HuH-7.5 (cell line): ENCODE data around the gene CPNE9.
"Not testable (repeated sequence)": the region's sequence is repeated elsewhere in the genome, so short reads cannot be mapped to it uniquely, and the experiment has no call there.

Source experiments
- DNase-seq: peaks from one replicate; pipeline ENCODE4 v3.0.0; 2011; ENCODE audit warnings: low spot score

The CPNE9 gene

GRCh38 chr3:9746330-9746729 lies 42.7 kb downstream of the CPNE9 start:
- no peak for DNase-seq

DNA sequence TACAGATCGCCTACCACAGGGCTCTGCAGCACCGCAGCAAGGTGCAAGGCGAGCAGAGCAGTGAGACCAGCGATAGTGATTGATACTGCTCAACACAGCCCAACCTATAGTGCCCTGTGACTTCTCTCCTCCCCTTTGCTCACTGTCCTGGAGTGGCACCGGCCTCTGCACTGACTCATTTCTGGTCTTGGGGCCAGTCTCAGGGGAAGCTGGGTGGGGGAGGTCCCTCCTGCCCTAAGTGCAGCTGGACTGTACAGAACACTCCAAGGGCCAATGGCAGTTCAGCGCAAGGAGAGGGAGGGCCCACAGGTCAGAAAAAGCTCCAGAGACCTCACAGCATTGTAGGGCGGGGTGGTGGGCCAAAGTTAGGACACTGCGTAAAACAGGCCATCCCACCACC lies 43.6 kb downstream of the CPNE9 start:
- no peak for DNase-seq

DNA sequence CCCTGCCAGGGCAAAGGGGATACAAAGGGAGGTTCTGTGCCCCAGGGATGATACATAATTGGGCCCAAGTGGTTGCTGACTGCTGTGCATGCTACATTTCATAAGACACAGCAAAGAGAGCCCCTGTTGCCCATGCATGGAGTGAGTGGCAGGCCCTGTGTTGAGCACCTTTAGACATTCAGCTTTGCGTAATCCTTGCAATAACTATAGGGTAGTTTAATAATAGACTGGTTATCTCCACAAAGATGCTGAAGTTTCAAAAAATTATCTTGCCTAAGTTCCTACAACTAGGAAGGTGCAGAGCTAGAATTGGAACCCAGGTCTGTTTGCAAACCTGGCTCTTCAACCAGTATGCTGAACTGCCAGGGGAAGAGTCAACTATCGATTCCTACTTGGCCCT lies 44.4 kb downstream of the CPNE9 start:
- no peak for DNase-seq

DNA sequence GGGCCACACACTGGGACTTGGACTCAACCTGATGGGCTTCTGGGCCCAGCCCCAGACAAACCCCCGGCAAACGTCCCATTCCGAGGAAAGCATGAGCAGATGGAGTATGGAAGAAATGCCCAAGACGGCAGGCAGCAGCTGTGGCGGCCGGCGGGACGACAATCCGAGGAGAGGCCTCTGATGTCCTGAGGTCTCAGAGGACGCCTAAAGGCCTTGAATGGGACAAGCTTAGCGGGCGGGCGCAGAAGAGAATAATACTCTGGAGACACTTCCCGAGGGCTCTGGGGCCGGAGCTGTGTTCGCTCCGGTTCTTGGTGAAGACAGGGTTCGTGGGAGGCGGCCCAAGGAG lies 45.6 kb downstream of the CPNE9 start:
- no peak for DNase-seq

DNA sequence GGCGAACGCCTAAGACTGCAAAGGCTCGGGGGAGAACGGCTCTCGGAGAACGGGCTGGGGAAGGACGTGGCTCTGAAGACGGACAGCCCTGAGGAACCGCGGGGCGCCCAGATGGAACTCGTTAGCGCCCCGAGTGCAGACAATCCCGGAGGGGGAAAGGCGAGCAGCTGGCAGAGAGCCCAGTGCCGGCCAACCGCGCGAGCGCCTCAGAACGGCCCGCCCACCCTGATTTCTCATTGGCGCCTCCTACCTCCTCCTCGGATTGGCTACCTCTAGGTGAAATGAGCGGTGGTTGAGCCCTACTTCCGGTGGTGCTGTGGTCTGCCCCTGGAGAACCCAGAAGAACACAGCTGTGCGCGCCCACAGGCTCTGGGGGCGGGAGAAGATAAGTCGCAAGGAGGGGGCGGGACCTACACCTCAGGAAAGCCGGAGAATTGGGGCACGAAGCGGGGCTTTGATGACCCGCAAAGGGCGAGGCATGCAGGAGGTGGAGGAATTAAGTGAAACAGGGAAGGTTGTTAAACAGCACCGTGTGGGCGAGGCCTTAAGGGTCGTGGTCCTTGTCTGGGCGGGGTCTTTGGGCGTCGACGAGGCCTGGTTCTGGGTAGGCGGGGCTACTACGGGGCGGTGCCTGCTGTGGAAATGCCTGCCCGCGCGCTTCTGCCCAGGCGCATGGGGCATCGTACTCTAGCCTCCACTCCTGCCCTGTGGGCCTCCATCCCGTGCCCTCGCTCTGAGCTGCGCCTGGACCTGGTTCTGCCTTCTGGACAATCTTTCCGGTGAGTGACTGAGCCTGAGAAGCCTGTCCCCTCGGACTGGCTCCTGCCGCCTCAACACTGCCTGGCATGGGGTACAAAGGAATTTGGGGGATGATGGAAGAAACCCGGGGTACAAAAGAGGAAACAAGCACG lies 46.3 kb downstream of the CPNE9 start, which contains the start of gene OGG1:
Gene OGG1 (plus strand): TSS at position 308 of the 911 bp plus-strand sequence. CDS start 335 bp downstream, at position 643.
- peak; percentile 100 for DNase-seq

- DNase-seq = peak; percentile 59
Observed at GRCh38 chr3:9750556-9751411, 47.2 kb downstream of the CPNE9 start.

DNA sequence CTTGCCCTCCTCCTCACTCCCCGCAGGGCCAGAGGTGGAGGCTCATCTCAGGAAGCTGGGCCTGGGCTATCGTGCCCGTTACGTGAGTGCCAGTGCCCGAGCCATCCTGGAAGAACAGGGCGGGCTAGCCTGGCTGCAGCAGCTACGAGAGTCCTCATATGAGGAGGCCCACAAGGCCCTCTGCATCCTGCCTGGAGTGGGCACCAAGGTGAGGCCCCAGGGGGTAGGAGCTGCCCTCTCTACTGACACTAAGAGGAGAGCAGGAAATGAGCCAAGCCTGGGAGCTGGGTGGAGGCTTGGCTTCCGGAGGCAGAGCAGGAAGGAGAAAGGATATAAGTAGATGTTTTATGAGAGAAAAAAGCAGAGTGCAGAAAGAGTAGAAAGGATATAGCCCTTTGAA lies 51.0 kb downstream of the CPNE9 start:
- no peak for DNase-seq

DNA sequence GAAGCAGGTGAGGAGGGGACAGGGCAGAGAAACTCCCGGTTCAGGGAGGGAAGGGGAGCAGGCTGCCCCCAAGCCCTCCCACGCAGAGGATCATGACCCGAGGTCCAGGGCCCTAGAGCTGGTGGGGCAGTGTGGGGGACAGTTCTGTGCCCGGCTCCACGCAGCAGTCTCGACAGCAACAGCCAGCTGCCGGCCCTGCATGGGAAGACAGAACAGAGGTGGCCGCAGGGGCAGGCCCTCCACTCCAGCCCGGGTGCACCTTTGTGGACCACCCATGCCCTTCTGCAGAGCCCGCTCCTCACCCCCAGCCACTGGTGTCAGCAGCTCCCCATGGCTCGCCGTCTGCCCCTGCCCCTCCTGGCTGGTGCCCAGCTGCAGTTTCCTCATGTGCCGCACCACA lies 53.8 kb downstream of the CPNE9 start:
- no peak for DNase-seq

DNA sequence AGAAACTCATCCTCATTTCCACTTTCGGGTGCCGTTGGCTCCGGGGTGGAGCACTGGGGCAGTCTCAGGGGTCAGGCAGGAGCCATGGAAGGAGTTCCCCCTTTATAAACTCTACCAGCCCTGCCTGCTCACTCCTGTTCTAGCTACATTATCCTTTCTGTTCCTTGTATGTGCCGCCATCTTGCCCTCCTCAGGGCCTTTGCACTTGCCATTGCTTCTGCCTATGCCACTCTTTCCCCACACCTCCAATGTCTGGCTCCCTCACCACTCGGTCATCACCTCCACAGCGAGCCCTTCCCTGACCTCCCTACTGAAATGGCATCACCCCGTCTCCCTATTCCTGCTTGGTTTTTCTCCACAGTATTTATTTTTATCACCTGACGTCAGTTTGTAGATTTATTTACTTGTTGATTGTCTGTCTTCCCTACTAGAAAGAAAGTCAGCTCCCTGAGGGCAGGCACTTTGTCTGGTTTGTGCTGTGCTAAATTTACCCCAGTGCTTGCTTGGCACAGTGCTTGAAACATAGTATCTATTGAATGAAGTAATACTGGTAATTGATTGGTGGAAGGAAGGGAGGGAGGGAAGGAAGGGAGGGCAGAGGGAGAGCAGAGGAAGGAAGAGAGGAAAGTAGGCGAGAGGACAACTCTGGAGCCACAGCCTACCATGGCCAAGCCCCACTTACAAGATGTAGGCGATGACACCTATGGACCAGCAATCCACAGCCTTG lies 57.3 kb downstream of the CPNE9 start:
- no peak for DNase-seq

GRCh38 chr3:9761919-9762318 lies 58.3 kb downstream of the CPNE9 start:
- DNase-seq = no peak

GRCh38 chr3:9762871-9763270 lies 59.2 kb downstream of the CPNE9 start:
- no peak for DNase-seq

- DNase-seq = no peak
Observed at GRCh38 chr3:9765865-9766264, 62.2 kb downstream of the CPNE9 start.

DNA sequence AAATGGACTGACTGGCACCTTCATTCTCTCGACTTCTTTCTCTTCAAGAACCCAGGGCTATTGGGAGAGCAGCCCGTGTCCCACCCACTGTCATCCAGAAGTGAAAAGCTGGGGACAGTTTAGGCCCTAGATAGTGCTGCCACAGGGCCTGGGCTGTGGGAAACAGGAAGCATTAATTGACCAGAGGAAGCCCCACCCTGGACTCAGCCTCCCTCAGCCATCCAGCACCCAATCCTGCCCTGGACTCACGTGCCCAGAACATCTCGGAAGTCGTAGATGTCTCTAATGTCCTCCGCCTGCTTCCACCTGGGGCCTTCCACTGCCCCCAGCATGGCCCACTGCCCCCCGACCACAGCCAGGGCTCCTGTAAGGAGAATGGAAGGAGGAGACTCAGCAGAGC lies 63.8 kb downstream of the CPNE9 start:
- no peak for DNase-seq

GRCh38 chr3:9768141-9768775 lies 64.6 kb downstream of the CPNE9 start:
- DNase-seq = no peak

DNA sequence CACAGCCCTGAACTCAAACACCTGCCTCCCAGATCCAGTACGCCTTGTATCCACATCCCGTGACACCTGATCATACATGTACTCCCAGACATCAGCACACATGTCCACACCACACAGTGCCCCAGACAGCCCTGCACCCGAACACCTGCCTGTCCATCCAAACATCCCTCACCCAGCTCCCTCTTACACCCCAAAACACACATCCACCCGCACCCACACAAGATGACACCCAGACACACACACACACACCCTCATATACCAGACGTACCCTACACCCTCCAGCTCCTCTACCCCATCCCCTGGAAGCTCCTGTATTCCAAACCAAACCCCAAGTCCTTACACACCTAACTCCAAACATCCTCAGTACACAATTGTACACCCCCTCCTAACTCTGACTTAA lies 65.4 kb downstream of the CPNE9 start:
- no peak for DNase-seq

DNA sequence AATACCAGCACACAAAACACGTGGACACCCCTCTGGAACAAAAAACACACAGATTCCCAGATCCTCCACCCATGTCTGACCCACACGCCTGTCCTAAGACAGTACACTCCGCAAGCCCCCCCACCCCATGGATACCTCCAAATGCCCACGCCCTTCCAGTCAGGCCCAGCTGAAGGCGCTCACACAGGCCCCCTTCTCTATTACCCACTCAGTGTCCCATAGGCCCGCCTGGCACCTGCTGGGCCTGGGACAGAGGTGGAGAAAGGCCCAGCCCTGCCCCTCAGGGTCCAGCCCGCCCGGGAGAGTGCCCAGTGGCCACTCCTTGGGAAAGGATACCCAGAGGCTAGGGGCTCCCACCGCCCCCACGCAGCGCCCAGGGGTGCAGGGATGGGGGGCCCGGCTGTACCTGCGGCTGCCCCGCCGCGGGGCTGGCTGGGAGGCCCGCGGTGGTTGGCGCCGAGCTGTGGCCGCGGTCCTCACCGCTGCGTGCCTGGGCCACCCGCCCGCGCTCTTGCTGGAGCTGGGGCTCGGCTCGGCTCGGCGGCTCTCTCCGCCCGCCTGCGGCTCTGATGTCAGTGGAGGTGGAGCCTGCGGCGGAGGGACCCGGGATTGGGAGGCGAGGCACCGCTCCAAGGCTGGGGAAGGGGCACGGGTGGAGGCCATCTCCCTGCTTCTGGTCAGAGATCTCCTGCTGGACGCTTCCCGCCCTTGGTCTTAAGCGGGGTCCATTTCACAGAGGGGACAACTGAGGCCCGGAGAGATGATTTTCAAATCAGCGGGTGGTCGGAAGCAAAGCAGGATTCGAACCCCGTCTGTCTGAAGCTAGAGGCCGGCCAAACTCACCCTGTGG lies 66.0 kb downstream of the CPNE9 start, which contains the start of gene CAMK1:
Gene CAMK1 (minus strand): TSS at position 522 of the 850 bp plus-strand sequence. CDS start 2,198 bp downstream, outside the sequence.
- peak; percentile 96 for DNase-seq

GRCh38 chr3:9770276-9770812 lies 66.7 kb downstream of the CPNE9 start:
- peak; percentile 94 for DNase-seq

DNA sequence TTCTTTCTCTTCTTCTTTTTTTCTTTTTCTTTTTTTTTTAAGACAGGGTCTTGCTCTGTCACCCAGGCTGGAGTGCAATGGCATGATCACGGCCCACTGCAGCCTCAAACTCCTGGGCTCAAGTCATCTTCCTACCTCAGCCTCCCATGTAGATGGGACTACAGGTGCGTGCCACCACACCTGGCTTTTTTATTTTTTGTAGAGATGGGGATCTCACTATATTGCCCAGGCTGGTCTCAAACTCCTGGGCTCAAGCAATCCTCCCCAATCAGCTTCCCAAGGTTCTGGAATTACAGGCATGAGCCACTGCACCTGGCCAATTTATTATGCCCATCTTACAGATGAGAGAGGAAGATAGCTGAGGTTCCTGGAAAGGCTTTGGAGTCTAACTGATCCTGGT lies 67.4 kb downstream of the CPNE9 start:
- not testable (repeated sequence) for DNase-seq

DNA sequence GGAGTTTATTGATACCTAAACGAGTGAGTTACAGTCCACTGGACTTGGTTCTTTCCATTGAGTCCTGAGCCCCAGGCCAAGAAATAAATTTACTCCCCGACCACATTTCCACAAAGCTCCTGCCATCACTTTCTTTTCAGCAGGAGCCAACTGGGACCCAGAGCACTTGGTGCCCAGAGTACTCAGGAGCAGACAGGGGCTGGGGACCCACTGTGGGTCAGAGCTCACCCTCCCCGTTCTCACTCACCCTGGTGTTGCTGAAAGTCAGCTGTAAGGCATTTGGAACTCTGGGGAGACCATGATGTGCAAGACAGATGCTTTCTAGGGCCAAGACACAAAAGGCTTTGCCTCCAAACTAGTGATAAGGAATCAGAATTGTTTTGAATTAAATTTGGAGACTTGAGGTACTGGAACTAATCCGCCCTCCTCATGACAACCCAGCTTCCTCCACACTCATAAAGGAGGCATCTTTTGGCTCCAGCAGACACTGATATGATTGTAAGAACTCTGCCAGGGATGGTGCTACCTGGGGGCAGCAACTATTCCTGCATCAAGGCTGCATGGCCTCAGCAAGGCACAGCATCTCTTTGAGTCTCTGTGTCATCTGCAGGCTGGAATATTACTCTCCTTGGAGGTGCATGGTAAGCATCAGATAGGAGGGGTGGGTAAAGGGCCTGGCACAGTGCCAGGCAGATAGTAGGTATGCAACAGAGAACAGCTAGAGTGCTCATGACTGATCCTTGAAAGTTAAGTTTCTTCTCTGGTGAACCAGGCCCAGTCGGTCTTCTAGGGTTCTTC lies 73.5 kb downstream of the CPNE9 start:
- no peak for DNase-seq

DNA sequence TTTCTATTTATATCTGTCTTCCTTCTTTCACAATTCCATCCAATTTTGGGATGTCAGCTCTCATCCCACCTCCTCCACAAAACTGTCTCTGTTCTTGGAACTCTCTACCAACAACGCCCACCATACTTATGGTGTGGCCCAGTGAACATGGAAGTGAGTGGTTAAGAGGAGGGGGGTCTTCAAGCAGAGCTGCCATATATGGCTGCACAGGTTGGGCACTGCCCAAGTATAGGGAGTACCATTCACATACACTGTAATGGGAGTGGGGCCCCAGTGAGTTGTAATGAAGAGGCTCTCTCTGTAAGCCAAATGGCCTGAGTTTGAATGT lies 74.0 kb downstream of the CPNE9 start:
- DNase-seq = no peak
